Liver (tissue), 3 donors: ENCODE results near the gene GALNT10.

Source experiments
- ATF3 ChIP-seq: IDR thresholded peaks from 2 replicates; pipeline ENCODE4 v1.6.1; 2016; ENCODE audit warnings: antibody characterized with exemption
- CTCF ChIP-seq: fragments of 150-350 bp; IDR thresholded peaks from 2 replicates; pipeline ENCODE4 v1.5.1; 2017; ENCODE audit warnings: improper control_type of control experiment, low read depth, low read length; ENCODE audit not compliant: missing input control
- RAD21 ChIP-seq, 2 donors: IDR thresholded peaks; 2 replicates each; pipeline ENCODE4 v1.6.1; 2016; ENCODE audit warnings: antibody characterized with exemption in 2 of 2, mild to moderate bottlenecking in 2 of 2
- REST ChIP-seq: IDR thresholded peaks from 2 replicates; pipeline ENCODE4 v1.6.1; 2016; ENCODE audit warnings: antibody characterized with exemption, mild to moderate bottlenecking
- RXRA ChIP-seq, 2 donors: IDR thresholded peaks; 2 replicates each; pipeline ENCODE4 v1.6.1; 2017 to 2018; ENCODE audit warnings: antibody characterized with exemption in 2 of 2, mild to moderate bottlenecking in 1 of 2
- SP1 ChIP-seq: IDR thresholded peaks from 2 replicates; pipeline ENCODE4 v1.6.1; 2018; ENCODE audit warnings: antibody characterized with exemption, mild to moderate bottlenecking
- TAF1 ChIP-seq: conservative IDR thresholded peaks from 2 replicates; pipeline ENCODE4 v1.6.1; 2016; ENCODE audit warnings: antibody characterized with exemption, mild to moderate bottlenecking
- TF ChIP-seq, protein P1 (sequence below): IDR thresholded peaks from 2 replicates; pipeline ENCODE4 v1.6.1; 2016; ENCODE audit warnings: antibody characterized with exemption
- donor health status: healthy.
- donor health status: healthy.

GRCh38 chr5:154267516-154267915 lies 77.0 kb downstream of the GALNT10 start:
- TF ChIP-seq CTCF (no peak), REST (no peak), ATF3 (no peak), RAD21 (IDR thresholded peaks at IDR 0.05) (no peak), SP1 (no peak), RXRA (IDR thresholded peaks at IDR 0.05) (no peak), TAF1 (no peak)
- TF ChIP-seq, protein P1, sequence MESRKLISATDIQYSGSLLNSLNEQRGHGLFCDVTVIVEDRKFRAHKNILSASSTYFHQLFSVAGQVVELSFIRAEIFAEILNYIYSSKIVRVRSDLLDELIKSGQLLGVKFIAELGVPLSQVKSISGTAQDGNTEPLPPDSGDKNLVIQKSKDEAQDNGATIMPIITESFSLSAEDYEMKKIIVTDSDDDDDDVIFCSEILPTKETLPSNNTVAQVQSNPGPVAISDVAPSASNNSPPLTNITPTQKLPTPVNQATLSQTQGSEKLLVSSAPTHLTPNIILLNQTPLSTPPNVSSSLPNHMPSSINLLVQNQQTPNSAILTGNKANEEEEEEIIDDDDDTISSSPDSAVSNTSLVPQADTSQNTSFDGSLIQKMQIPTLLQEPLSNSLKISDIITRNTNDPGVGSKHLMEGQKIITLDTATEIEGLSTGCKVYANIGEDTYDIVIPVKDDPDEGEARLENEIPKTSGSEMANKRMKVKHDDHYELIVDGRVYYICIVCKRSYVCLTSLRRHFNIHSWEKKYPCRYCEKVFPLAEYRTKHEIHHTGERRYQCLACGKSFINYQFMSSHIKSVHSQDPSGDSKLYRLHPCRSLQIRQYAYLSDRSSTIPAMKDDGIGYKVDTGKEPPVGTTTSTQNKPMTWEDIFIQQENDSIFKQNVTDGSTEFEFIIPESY = no peak
